Glutamatergic neuron (in vitro differentiated cells): ENCODE data around the gene TRIM25. TPM values are rescaled to one million over a fixed set of nuclear protein-coding genes. Genes with fewer than 3 reads are reported as not detected.

Experiments
- DNase-seq: peaks from one replicate; pipeline ENCODE4 v3.0.0; 2022
- H3K27ac Mint-ChIP-seq: one replicate; pipeline ENCODE4 v1.8.0; 2020; ENCODE audit warnings: mild to moderate bottlenecking, mixed read lengths, inconsistent platforms; ENCODE audit not compliant: unreplicated experiment
- H3K27me3 Mint-ChIP-seq: one replicate; pipeline ENCODE4 v1.8.0; 2020; ENCODE audit warnings: mild to moderate bottlenecking, moderate library complexity, mixed read lengths, inconsistent platforms; ENCODE audit not compliant: unreplicated experiment
- H3K36me3 Mint-ChIP-seq: one replicate; pipeline ENCODE4 v1.8.0; 2020; ENCODE audit warnings: mild to moderate bottlenecking, mixed read lengths, inconsistent platforms; ENCODE audit not compliant: unreplicated experiment
- H3K4me1 Mint-ChIP-seq: one replicate; pipeline ENCODE4 v1.8.0; 2020; ENCODE audit warnings: mild to moderate bottlenecking, low read depth, mixed read lengths, inconsistent platforms; ENCODE audit not compliant: unreplicated experiment
- H3K4me3 Mint-ChIP-seq: one replicate; pipeline ENCODE4 v1.8.0; 2020; ENCODE audit warnings: mild to moderate bottlenecking, mixed read lengths, inconsistent platforms; ENCODE audit not compliant: unreplicated experiment
- H3K9me3 Mint-ChIP-seq: one replicate; pipeline ENCODE4 v1.8.0; 2020; ENCODE audit warnings: mild to moderate bottlenecking, moderate library complexity, mixed read lengths, inconsistent platforms; ENCODE audit not compliant: unreplicated experiment
- CTCF ChIP-seq: fragments of 200-600 bp; sonication (generic); IDR thresholded peaks from one replicate; pipeline ENCODE4 v1.5.0; 2021; ENCODE audit not compliant: partially characterized antibody, unreplicated experiment
- total RNA-seq: library from RNA; stranded (reverse); fragmentation: NEBNext Ultra II Directional; extraction: Animal tissue kit (Norgen Biotek cat#: 25700); gene quantifications from one replicate; pipeline ENCODE4 v1.2.1, GENCODE V29; 2021; ENCODE audit not compliant: unreplicated experiment

The TRIM25 gene
- total RNA-seq, 1 donor from 2014 or later, result 1.9 TPM

- Mint-ChIP-seq H3K4me3 (no peak overlapping the region), H3K9me3 (peaks cover 3% of the 10 kb centered on the region), H3K4me1 (no peaks in the 10 kb centered on the region), H3K36me3 (peaks cover 10% of the 10 kb centered on the region), H3K27ac (no peak overlapping the region), H3K27me3 (no peaks in the 10 kb centered on the region)
- no peak for DNase-seq
- TF ChIP-seq CTCF, result no peak
Observed at GRCh38 chr17:56933151-56933745, 19.4 kb upstream of the TRIM25 start.

- Mint-ChIP-seq H3K4me1 (no peaks in the 10 kb centered on the region), H3K36me3 (peaks cover 10% of the 10 kb centered on the region), H3K9me3 (peaks cover 3% of the 10 kb centered on the region), H3K4me3 (no peak overlapping the region), H3K27ac (no peak overlapping the region), H3K27me3 (no peaks in the 10 kb centered on the region)
- TF ChIP-seq CTCF, result no peak
- DNase-seq, result no peak
Observed at GRCh38 chr17:56930739-56931337, 17.0 kb upstream of the TRIM25 start.

- no peak overlapping the region for H3K4me3 Mint-ChIP-seq
- no peak for TF ChIP-seq CTCF
- no peaks in the 10 kb centered on the region for H3K27me3 Mint-ChIP-seq
- H3K9me3 Mint-ChIP-seq, result peaks cover 3% of the 10 kb centered on the region
- no peak overlapping the region for H3K27ac Mint-ChIP-seq
- H3K36me3 Mint-ChIP-seq, result peaks cover 10% of the 10 kb centered on the region
- no peak for DNase-seq
- no peaks in the 10 kb centered on the region for H3K4me1 Mint-ChIP-seq
Observed at GRCh38 chr17:56929362-56929969, 15.6 kb upstream of the TRIM25 start.

- Mint-ChIP-seq H3K4me3 (no peak overlapping the region), H3K4me1 (no peaks in the 10 kb centered on the region), H3K9me3 (peaks cover 3% of the 10 kb centered on the region), H3K27me3 (no peaks in the 10 kb centered on the region), H3K27ac (no peak overlapping the region), H3K36me3 (peaks cover 5% of the 10 kb centered on the region)
- no peak for DNase-seq
- TF ChIP-seq CTCF, result no peak
Observed at GRCh38 chr17:56928586-56928985, 14.7 kb upstream of the TRIM25 start.

- H3K27ac Mint-ChIP-seq, result no peak overlapping the region
- peaks cover 3% of the 10 kb centered on the region for H3K9me3 Mint-ChIP-seq
- no peak overlapping the region for H3K4me3 Mint-ChIP-seq
- no peak for DNase-seq
- no peaks in the 10 kb centered on the region for H3K36me3 Mint-ChIP-seq
- TF ChIP-seq CTCF, result no peak
- no peaks in the 10 kb centered on the region for H3K27me3 Mint-ChIP-seq
- no peaks in the 10 kb centered on the region for H3K4me1 Mint-ChIP-seq
Observed at GRCh38 chr17:56926704-56927103, 12.9 kb upstream of the TRIM25 start.
